HepG2 (cell line): ENCODE results near the gene PRR14. TPM values are rescaled to one million over a fixed set of nuclear protein-coding genes. Genes with fewer than 3 reads are reported as not detected.

Source experiments
- AGO1 ChIP-seq: fragments of 200-400 bp; formaldehyde crosslinking; IDR thresholded peaks from 2 replicates; pipeline ENCODE4 v1.6.1; 2017; ENCODE audit warnings: mild to moderate bottlenecking, low read depth, low read length, moderate library complexity; ENCODE audit not compliant: poor library complexity, severe bottlenecking
- ATF6 ChIP-seq: sonication (generic); formaldehyde crosslinking; conservative IDR thresholded peaks from 2 replicates; pipeline ENCODE4 v1.4.0; 2020; ENCODE audit warnings: missing genetic modification reagents
- BRD4 ChIP-seq: sonication (generic); formaldehyde crosslinking; IDR thresholded peaks from 2 replicates; pipeline ENCODE4 v1.4.0; 2020; ENCODE audit warnings: missing genetic modification reagents
- FOXK2 ChIP-seq: fragments of 450-650 bp; IDR thresholded peaks from 2 replicates; pipeline ENCODE4 v1.6.1; 2016
- GATAD2A ChIP-seq: IDR thresholded peaks from 2 replicates; pipeline ENCODE4 v1.6.1; 2016
- GFI1 ChIP-seq: sonication (generic); formaldehyde crosslinking; IDR thresholded peaks from 2 replicates; pipeline ENCODE4 v1.5.0; 2020; ENCODE audit warnings: missing genetic modification reagents, mild to moderate bottlenecking, borderline replicate concordance
- HDAC6 ChIP-seq: fragments of 200-600 bp; sonication (generic); IDR thresholded peaks from 2 replicates; pipeline ENCODE4 v1.7.0; 2017; ENCODE audit warnings: mild to moderate bottlenecking, antibody characterized with exemption, low read length, low read depth
- MATR3 ChIP-seq: sonication (generic); formaldehyde crosslinking; IDR thresholded peaks from 2 replicates; pipeline ENCODE4 v1.4.0; 2020; ENCODE audit warnings: missing genetic modification reagents
- MTA3 ChIP-seq: sonication (generic); formaldehyde crosslinking; IDR thresholded peaks from 2 replicates; pipeline ENCODE4 v1.4.0; 2020; ENCODE audit warnings: missing genetic modification reagents
- NFKBIZ ChIP-seq: IDR thresholded peaks from 2 replicates; pipeline ENCODE4 v1.6.1; 2018; ENCODE audit warnings: missing genetic modification reagents, missing compliant biosample characterization
- PAWR ChIP-seq: sonication (generic); formaldehyde crosslinking; IDR thresholded peaks from 2 replicates; pipeline ENCODE4 v1.4.0; 2020; ENCODE audit warnings: missing genetic modification reagents, mild to moderate bottlenecking, borderline replicate concordance
- PAX8 ChIP-seq: sonication (generic); formaldehyde crosslinking; IDR thresholded peaks from 2 replicates; pipeline ENCODE4 v1.8.0; 2022; ENCODE audit warnings: mild to moderate bottlenecking, missing genetic modification reagents, borderline replicate concordance
- RERE ChIP-seq: IDR thresholded peaks from 2 replicates; pipeline ENCODE4 v1.6.1; 2016; ENCODE audit warnings: low read depth, missing genetic modification reagents, missing compliant biosample characterization
- RNF2 ChIP-seq: fragments of 450-650 bp; conservative IDR thresholded peaks from 2 replicates; pipeline ENCODE4 v1.6.1; 2016; ENCODE audit warnings: low read depth
- TEAD3 ChIP-seq: optimal IDR thresholded peaks from 2 replicates; pipeline ENCODE3; 2016; ENCODE audit warnings: borderline replicate concordance
- ZNF503 ChIP-seq: sonication (generic); formaldehyde crosslinking; IDR thresholded peaks from 2 replicates; pipeline ENCODE4 v1.4.0; 2020; ENCODE audit warnings: missing genetic modification reagents
- ZNF510 ChIP-seq: sonication (generic); formaldehyde crosslinking; IDR thresholded peaks from 2 replicates; pipeline ENCODE4 v1.4.0; 2020; ENCODE audit warnings: low read depth, mild to moderate bottlenecking, missing genetic modification reagents
- ZNF772 ChIP-seq: sonication (generic); formaldehyde crosslinking; IDR thresholded peaks from 2 replicates; pipeline ENCODE4 v1.5.0; 2020; ENCODE audit warnings: mild to moderate bottlenecking, missing genetic modification reagents
- ZNF816 ChIP-seq: sonication (generic); formaldehyde crosslinking; IDR thresholded peaks from 2 replicates; pipeline ENCODE4 v1.8.0; 2022; ENCODE audit warnings: missing genetic modification reagents, mild to moderate bottlenecking, borderline replicate concordance
- ZNF850 ChIP-seq: sonication (generic); formaldehyde crosslinking; conservative IDR thresholded peaks from 2 replicates; pipeline ENCODE4 v1.9.0; 2021; ENCODE audit warnings: mild to moderate bottlenecking, missing genetic modification reagents
- polyA plus RNA-seq, 8 experiments: library from polyadenylated mRNA; depleted of rRNA in 3 of 8; stranded (reverse) in 7 of 8; unstranded in 1 of 8; fragments of >200 nt; fragmentation: Illumina TruSeq in 4 of 8; extraction: Trizol in 4 of 8; gene quantifications; 2 replicates each; pipeline versions ENCODE4 v1.2.1 to v1.2.3, GENCODE V29; 2011 to 2016; ENCODE audit warnings: low read depth in 4 of 8, missing spikeins in 1 of 8, mixed read lengths in 1 of 8; ENCODE audit not compliant: insufficient read depth in 1 of 8
- total RNA-seq, 5 experiments: library from RNA; depleted of rRNA; stranded (reverse); fragments of >200 nt; fragmentation: Illumina TruSeq; extraction: Trizol; gene quantifications; 2 replicates each; pipeline ENCODE4 v1.2.3, GENCODE V29; 2016; ENCODE audit warnings: low read depth in 1 of 5

The PRR14 gene
- total and polyA plus RNA-seq, 2 of the 13 experiments (the other 11 are each of a cell fraction or from before 2014, with no cell fraction given) = 8.4 to 11.0 TPM

GRCh38 chr16:30609926-30610839, 40.6 kb upstream of the PRR14 start, which contains the start of gene ZNF689 (continued):
- peak; percentile 95 for TF ChIP-seq ATF6 (CRISPR knock-in tag)
- no peak; the same call in 1 of the 2 replicates for TF ChIP-seq PAWR (CRISPR knock-in tag)
- TF ChIP-seq TEAD3 (CRISPR knock-in tag) = peak; percentile 67
- peak; percentile 84; the same call in 1 of the 2 replicates for TF ChIP-seq ZNF510
- TF ChIP-seq ZNF816 = peak; percentile 91
- peak; percentile 90 for TF ChIP-seq ZNF850 (CRISPR knock-in tag)
- no peak for TF ChIP-seq HDAC6
- peak; percentile 33; the same call in 1 of the 2 replicates for TF ChIP-seq FOXK2
- TF ChIP-seq PAX8 = peak; percentile 96; the same call in 1 of the 2 replicates
- no peak for TF ChIP-seq RERE (CRISPR knock-in tag)
- TF ChIP-seq AGO1 = peak; percentile 78
- peak; percentile 91 for TF ChIP-seq GFI1 (CRISPR knock-in tag)
- TF ChIP-seq MATR3 = no peak
- TF ChIP-seq BRD4 (CRISPR knock-in tag) = peak; percentile 98
- TF ChIP-seq MTA3 (CRISPR knock-in tag) = 0 out of 2 replicates have a peak, but pooled peaks have one; percentile 64
- TF ChIP-seq ZNF503 = peak; percentile 72; the same call in 1 of the 2 replicates
- TF ChIP-seq ZNF772 (CRISPR knock-in tag) = no peak; the same call in 1 of the 2 replicates
- no peak for TF ChIP-seq NFKBIZ (CRISPR knock-in tag)
- TF ChIP-seq RNF2 = peak; percentile 51; the same call in 1 of the 2 replicates
- TF ChIP-seq GATAD2A = peak; percentile 90
